Body of pancreas (tissue), 4 donors: Measurements from ENCODE around the gene BEX4.

Source experiments
- CTCF ChIP-seq, 7 experiments: fragments of 450-650 bp in 4 of 7; fragments of 200-600 bp in 3 of 7; sonication (generic) in 3 of 7; IDR thresholded peaks; one replicate each; pipeline ENCODE4 v1.5.1; 2016 to 2019; ENCODE audit warnings: antibody characterized with exemption in 7 of 7
- POLR2A ChIP-seq, 3 donors: fragments of 450-650 bp; IDR thresholded peaks; one replicate each; pipeline ENCODE4 v1.6.1; 2016; ENCODE audit warnings: antibody characterized with exemption in 3 of 3, mild to moderate bottlenecking in 2 of 3

- no peak for TF ChIP-seq CTCF (IDR thresholded peaks at IDR 0.05)
- no peak for TF ChIP-seq POLR2A (IDR thresholded peaks at IDR 0.05)
Measured at GRCh38 chrX:103250977-103251376, 36.1 kb downstream of the BEX4 start.
